GM12892 (cell line): ENCODE data around the gene CDC42EP4.

Experiments used
- POLR2A ChIP-seq: IDR thresholded peaks from 2 replicates; pipeline ENCODE4 v1.6.1; 2011; ENCODE audit warnings: low read depth, low read length, control low read depth
- POLR2AphosphoS5 ChIP-seq: IDR thresholded peaks from 2 replicates; pipeline ENCODE4 v1.6.1; 2011; ENCODE audit warnings: low read depth, low read length, control low read depth
- TAF1 ChIP-seq: IDR thresholded peaks from 2 replicates; pipeline ENCODE4 v1.6.1; 2011; ENCODE audit warnings: low read depth, mild to moderate bottlenecking, control low read depth, low read length, borderline replicate concordance

DNA sequence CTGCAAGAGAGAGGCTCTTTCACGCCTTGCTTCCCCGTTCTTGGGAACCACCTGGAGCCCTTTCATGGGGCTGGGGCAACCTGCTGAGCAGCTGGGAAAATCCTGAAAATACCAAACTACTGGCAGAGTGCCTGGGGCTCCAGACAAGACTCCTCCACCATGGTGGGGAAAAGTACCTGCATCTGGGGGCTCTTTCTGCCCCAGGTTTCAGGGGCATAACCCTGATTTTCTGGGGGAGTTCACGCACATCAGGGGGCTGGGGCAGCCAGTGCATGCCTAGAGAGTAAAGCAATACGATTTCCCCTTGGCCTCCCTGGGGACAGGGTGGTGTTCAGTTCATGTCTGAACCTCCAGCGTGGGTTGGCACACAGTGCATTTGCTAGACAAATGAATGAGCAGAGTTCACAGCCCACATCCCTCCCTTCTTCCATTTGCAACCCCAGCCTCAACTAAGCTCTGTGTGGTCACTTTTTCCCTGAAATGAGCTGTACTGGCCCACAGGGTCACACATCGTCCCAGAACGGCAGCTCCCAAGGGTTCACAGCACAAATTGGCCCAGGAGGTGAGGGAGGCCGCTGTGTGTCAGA, 5.2 kb upstream of the CDC42EP4 start:
- no peak for TF ChIP-seq POLR2A
- no peak for TF ChIP-seq TAF1
- TF ChIP-seq POLR2AphosphoS5 = no peak
